Measurements from ENCODE around the gene MXRA7. TPM values are rescaled to one million over a fixed set of nuclear protein-coding genes. Genes with fewer than 3 reads are reported as not detected.

MXRA7 gene
- total RNA-seq, 4 donors from 2014 or later, result 11.0 to 116 (median 39.2) TPM

DNA sequence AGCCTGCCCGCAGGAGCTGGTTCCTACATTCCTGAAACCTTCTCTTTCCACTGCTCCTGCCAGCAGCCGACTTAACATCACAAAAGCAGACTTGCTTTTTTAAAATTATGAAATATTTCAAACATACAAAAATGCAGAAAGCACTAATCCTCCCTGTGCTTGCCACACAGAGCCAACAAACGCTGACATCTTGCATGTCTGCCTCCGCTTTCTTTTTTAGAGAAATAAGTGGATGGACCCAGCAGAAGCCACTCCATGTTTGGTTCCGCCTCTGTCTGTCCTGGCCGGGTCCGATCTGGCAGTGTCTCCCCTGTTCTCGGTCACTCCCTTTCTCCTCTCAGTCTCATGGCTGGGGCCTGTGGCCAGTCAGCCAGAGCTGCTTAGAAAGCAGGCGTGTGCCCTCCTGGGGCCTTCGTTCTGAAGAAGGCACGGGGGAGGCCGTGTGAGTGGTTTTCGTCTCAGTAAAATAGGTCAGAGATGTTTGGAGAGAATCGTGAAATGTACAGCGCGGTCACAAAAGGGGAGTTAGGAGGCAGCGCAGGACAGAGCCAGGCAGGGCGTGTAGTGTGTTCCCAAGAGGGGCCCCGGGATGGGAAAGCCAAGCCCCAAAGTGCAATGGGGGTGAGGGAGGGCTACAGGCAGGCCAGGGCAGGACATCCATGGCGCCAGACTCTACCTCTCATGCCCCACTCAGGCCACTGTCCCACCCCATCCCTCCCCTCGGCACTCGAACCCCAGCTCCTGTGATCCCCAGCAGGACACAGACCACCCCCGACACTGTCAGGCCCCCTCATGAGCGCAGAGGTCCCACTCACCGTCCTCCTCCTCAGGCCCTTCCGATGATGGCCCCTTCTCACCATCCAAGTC, 23.2 kb downstream of the MXRA7 start:
- TF ChIP-seq, protein P1, sequence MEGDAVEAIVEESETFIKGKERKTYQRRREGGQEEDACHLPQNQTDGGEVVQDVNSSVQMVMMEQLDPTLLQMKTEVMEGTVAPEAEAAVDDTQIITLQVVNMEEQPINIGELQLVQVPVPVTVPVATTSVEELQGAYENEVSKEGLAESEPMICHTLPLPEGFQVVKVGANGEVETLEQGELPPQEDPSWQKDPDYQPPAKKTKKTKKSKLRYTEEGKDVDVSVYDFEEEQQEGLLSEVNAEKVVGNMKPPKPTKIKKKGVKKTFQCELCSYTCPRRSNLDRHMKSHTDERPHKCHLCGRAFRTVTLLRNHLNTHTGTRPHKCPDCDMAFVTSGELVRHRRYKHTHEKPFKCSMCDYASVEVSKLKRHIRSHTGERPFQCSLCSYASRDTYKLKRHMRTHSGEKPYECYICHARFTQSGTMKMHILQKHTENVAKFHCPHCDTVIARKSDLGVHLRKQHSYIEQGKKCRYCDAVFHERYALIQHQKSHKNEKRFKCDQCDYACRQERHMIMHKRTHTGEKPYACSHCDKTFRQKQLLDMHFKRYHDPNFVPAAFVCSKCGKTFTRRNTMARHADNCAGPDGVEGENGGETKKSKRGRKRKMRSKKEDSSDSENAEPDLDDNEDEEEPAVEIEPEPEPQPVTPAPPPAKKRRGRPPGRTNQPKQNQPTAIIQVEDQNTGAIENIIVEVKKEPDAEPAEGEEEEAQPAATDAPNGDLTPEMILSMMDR (IDR thresholded peaks at IDR 0.05), result no peak
- TF ChIP-seq POLR2A (IDR thresholded peaks at IDR 0.05), result no peak
- Histone ChIP-seq H3K27ac (peak overlapping the region; percentile 61 to 95 (median 85)), H3K36me3 (peaks cover 0 to 25% (median 0%) of the 10 kb centered on the region in 3 donors), H3K9me3 (no peaks in the 10 kb centered on the region), H3K4me3 (peak overlapping the region in 1 of 4 donors; percentile 26), H3K27me3 (no peaks in the 10 kb centered on the region), H3K4me1 (peaks cover 14 to 83% (median 29%) of the 10 kb centered on the region in 3 donors)
- intact Hi-C loops (cut with DNase I), result loop anchor here (10.0 kb wide), 1 partner anchor 163 kb away; no protein-coding TSS in a partner anchor
- 50 to 57% methylated on average over 17 to 21 of the region's 26 CpGs for WGBS, 2 donors
- DNase-seq, result no peak

DNA sequence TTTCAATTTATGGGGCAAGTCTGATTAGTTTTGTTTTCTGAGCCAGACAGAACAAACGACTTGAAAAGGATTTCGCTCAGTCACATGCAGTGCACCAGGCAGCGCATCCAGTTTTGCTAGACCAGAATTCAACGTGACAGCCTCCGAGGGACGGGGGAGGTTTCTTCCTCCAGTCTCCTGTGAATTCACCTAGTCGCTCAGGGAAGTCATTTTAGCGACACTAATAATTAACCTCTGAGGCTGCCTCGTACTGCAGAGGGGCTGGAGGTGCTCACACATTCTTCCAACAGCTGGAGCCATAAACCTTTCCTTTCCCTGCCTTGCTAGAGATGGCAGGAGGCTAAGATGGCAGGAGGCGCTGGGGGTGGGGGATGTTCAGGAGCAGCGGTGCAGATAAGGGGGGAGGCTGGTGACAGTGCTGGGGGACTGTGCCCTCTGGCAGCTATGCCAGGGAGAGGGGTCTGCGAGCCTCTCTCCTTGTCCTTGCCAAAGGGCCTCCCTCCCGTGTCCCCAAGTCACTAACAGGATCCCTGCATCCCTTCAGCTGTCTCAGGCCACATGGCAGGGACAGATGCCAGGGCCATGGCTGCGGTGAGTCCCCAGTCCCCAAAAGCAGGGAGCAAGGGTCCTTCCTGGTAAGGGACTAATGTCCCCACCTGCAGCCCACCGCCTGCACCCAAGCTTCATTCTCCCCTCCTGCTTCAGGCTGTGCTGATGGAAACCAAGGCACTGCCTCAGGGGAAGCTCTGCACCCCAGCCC, 24.0 kb downstream of the MXRA7 start:
- Histone ChIP-seq H3K4me1 (peaks cover 22 to 90% (median 37%) of the 10 kb centered on the region in 3 donors), H3K36me3 (peaks cover 0 to 31% (median 0%) of the 10 kb centered on the region in 3 donors), H3K9me3 (no peaks in the 10 kb centered on the region), H3K4me3 (peak overlapping the region in 1 of 4 donors; percentile 26), H3K27ac (peak overlapping the region; percentile 61 to 95 (median 85)), H3K27me3 (no peaks in the 10 kb centered on the region)
- TF ChIP-seq POLR2A (IDR thresholded peaks at IDR 0.05), result no peak
- TF ChIP-seq, protein P1 (IDR thresholded peaks at IDR 0.05), result no peak
- DNase-seq, result no peak
- WGBS, 2 donors, result 69 to 70% methylated on average over 11 to 13 of the region's 15 CpGs
- intact Hi-C loops (cut with DNase I), result loop anchor here (10.0 kb wide), 1 partner anchor 162 kb away; no protein-coding TSS in a partner anchor

DNA sequence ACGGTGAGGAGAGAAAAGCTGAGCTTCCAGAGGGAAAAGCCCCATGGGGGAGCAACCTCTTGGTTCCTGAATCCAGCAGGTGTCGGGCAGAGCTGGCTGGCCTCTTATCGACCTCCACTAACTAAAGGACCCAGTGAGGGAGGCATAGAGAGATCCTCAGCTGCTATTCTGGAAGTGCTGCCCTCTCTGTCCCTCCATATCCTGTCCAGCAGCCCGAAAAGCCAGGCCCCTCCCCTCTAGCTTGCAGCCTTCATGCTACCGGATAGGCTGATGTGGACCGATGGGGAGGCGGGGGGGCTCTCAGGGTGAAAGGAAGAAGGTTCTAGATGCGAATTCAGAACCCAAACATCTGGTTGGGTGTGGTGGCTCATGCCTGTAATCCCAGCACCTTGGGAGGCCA, 24.9 kb downstream of the MXRA7 start:
- DNase-seq, result no peak
- 77 to 85% methylated on average over 5 to 8 of the region's 8 CpGs for WGBS, 2 donors
- Histone ChIP-seq H3K9me3 (no peaks in the 10 kb centered on the region), H3K27me3 (no peaks in the 10 kb centered on the region), H3K4me3 (no peak overlapping the region), H3K36me3 (peaks cover 0 to 31% (median 0%) of the 10 kb centered on the region in 3 donors), H3K27ac (peak overlapping the region in 3 of 4 donors; percentile 55 to 88 (median 82)), H3K4me1 (peaks cover 26 to 90% (median 40%) of the 10 kb centered on the region in 3 donors)
- intact Hi-C loops (cut with DNase I), result loop anchor here (10.0 kb wide), 1 partner anchor 161 kb away; no protein-coding TSS in a partner anchor
- TF ChIP-seq POLR2A (IDR thresholded peaks at IDR 0.05), result no peak
- TF ChIP-seq, protein P1 (IDR thresholded peaks at IDR 0.05), result no peak

DNA sequence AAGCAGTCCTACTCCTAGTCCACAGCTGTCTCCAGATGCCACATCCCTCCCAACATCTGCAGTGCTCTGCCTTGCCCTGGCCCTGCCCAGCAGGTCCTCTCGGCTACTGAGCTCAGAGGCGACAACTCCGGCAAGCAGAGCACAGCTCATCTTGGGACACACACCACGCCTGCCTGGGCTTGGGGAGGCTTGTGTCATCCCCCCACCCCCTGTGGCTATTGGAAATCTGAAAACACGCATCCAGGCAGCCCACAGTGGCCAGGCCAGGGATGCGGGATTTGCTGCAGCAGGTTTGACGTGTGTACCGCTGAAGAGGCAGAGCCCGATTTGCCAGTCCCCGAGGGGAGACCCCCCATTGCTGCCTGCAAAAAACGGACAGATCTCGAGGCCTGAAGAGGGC, 25.4 kb downstream of the MXRA7 start:
- 35 to 100% methylated on average over 2 to 5 of the region's 12 CpGs for WGBS, 2 donors
- intact Hi-C loops (cut with DNase I), result loop anchor here (10.0 kb wide), 1 partner anchor 161 kb away; no protein-coding TSS in a partner anchor
- no peaks in the 10 kb centered on the region for H3K9me3 ChIP-seq
- no peaks in the 10 kb centered on the region for H3K27me3 ChIP-seq
- no peak overlapping the region for H3K4me3 ChIP-seq
- H3K36me3 ChIP-seq, result peaks cover 0 to 36% (median 0%) of the 10 kb centered on the region in 3 donors
- DNase-seq, result no peak
- TF ChIP-seq, protein P1 (IDR thresholded peaks at IDR 0.05), result no peak
- no peak for TF ChIP-seq POLR2A (IDR thresholded peaks at IDR 0.05)
- H3K4me1 ChIP-seq, result peaks cover 26 to 90% (median 40%) of the 10 kb centered on the region in 3 donors
- H3K27ac ChIP-seq, result peak overlapping the region in 3 of 4 donors; percentile 55 to 88 (median 82)
